GM12878 (cell line): ENCODE measurements around the gene PDCD1LG2.

Experiments used
- ASH2L ChIP-seq: fragments of 300-600, 200-600 bp; sonication (generic); IDR thresholded peaks from 2 replicates; pipeline ENCODE4 v1.6.1; 2017; ENCODE audit warnings: low read depth, mild to moderate bottlenecking, borderline replicate concordance
- CREB1 ChIP-seq: IDR thresholded peaks from 2 replicates; pipeline ENCODE4 v1.6.1; 2012; ENCODE audit warnings: low read depth, mild to moderate bottlenecking, inconsistent platforms
- CTCF ChIP-seq, 3 experiments: IDR thresholded peaks in 2 of 3; conservative IDR thresholded peaks in 1 of 3; 2 replicates each; pipeline ENCODE4 v1.5.1; 2011; ENCODE audit warnings: low read depth in 3 of 3, low read length in 3 of 3, mild to moderate bottlenecking in 3 of 3, control low read depth in 2 of 3, moderate library complexity in 2 of 3, inconsistent platforms in 1 of 3, mixed read lengths in 1 of 3; ENCODE audit not compliant: control insufficient read depth in 2 of 3, insufficient read depth in 1 of 3; ENCODE audit errors: extremely low read depth in 1 of 3
- E2F4 ChIP-seq: IDR thresholded peaks from 2 replicates; pipeline ENCODE4 v1.6.1; 2012; ENCODE audit warnings: low read depth, low read length, improper control_type of control experiment
- EP300 ChIP-seq, 2 experiments: fragments of 150-350 bp in 1 of 2; IDR thresholded peaks; 2 replicates each; pipeline ENCODE4 v1.6.1; 2011 to 2012; ENCODE audit warnings: low read depth in 2 of 2, low read length in 2 of 2, borderline replicate concordance in 1 of 2, improper control_type of control experiment in 1 of 2, inconsistent platforms in 1 of 2; ENCODE audit not compliant: control insufficient read depth in 1 of 2
- POLR2A ChIP-seq: IDR thresholded peaks from 2 replicates; pipeline ENCODE4 v1.6.1; 2011; ENCODE audit warnings: low read depth, mild to moderate bottlenecking, low read length
- POLR2AphosphoS2 ChIP-seq: IDR thresholded peaks from 2 replicates; pipeline ENCODE4 v1.6.1; 2011; ENCODE audit warnings: low read depth, mild to moderate bottlenecking, low read length, improper control_type of control experiment, moderate library complexity
- RAD21 ChIP-seq: IDR thresholded peaks from 2 replicates; pipeline ENCODE4 v1.6.1; 2011; ENCODE audit warnings: mild to moderate bottlenecking, low read depth, low read length, moderate library complexity; ENCODE audit not compliant: insufficient read depth
- REST ChIP-seq: IDR thresholded peaks from 2 replicates; pipeline ENCODE4 v1.6.1; 2012; ENCODE audit warnings: mild to moderate bottlenecking, low read depth, low read length
- SP1 ChIP-seq: IDR thresholded peaks from one replicate; pipeline ENCODE4 v1.6.1; 2011; ENCODE audit warnings: low read depth, low read length
- USF2 ChIP-seq: IDR thresholded peaks from 2 replicates; pipeline ENCODE4 v1.6.1; 2011; ENCODE audit warnings: low read depth, low read length, improper control_type of control experiment, borderline replicate concordance
- ZNF274 ChIP-seq: IDR thresholded peaks from one replicate; pipeline ENCODE4 v1.8.0; 2011; ENCODE audit not compliant: insufficient read length, insufficient read depth

GRCh38 chr9:5612185-5612530 is 101.8 kb downstream of the PDCD1LG2 start:
- TF ChIP-seq CREB1, result no peak
- TF ChIP-seq USF2, result no peak
- no peak for TF ChIP-seq CTCF (IDR thresholded peaks at IDR 0.05 in 2 of 3, conservative IDR thresholded peaks at IDR 0.05 in 1 of 3; ENCODE audit: control insufficient read depth in 2 of 3, extremely low read depth in 1 of 3, insufficient read depth in 1 of 3, low read depth in 3 of 3, low read length in 3 of 3)
- TF ChIP-seq ZNF274, result no peak
- no peak for TF ChIP-seq POLR2AphosphoS2
- no peak for TF ChIP-seq REST
- TF ChIP-seq SP1, result no peak
- no peak for TF ChIP-seq EP300 (IDR thresholded peaks at IDR 0.05; ENCODE audit: borderline replicate concordance in 1 of 2, control insufficient read depth in 1 of 2, low read depth in 2 of 2, low read length in 2 of 2)
- TF ChIP-seq POLR2A, result no peak
- no peak for TF ChIP-seq E2F4
- no peak for TF ChIP-seq ASH2L
- no peak for TF ChIP-seq RAD21
